Pulmonary artery endothelial cell (primary cell): ENCODE data around the gene BCAR1. TPM values are rescaled to one million over a fixed set of nuclear protein-coding genes. Genes with fewer than 3 reads are reported as not detected.
"Not testable (repeated sequence)": the region's sequence is repeated elsewhere in the genome, so short reads cannot be mapped to it uniquely, and the experiment has no call there.

ENCODE experiments used
- DNase-seq: peaks from one replicate; pipeline ENCODE4 v3.0.0-alpha.2; 2011; ENCODE audit warnings: low read depth, low spot score
- total RNA-seq: library from RNA; depleted of rRNA; stranded (reverse); fragments of >200 nt; gene quantifications from 2 replicates; pipeline ENCODE4 v1.2.3, GENCODE V29; 2014

Gene BCAR1
- total RNA-seq, 1 donor from 2014 or later = 118 TPM

GRCh38 chr16:75272097-75272551, 20.7 kb upstream of the BCAR1 start:
- no peak for DNase-seq

GRCh38 chr16:75271441-75272096, 20.1 kb upstream of the BCAR1 start:
- DNase-seq = no peak

- DNase-seq = not testable (repeated sequence)
Observed at GRCh38 chr16:75269358-75269757, 17.9 kb upstream of the BCAR1 start.

GRCh38 chr16:75267631-75268264, 16.3 kb upstream of the BCAR1 start:
- DNase-seq = no peak

- no peak for DNase-seq
Observed at GRCh38 chr16:75266738-75267630, 15.6 kb upstream of the BCAR1 start.

GRCh38 chr16:75265911-75266701, 14.7 kb upstream of the BCAR1 start:
- DNase-seq = no peak

- DNase-seq = no peak
Observed at GRCh38 chr16:75264999-75265910, 13.8 kb upstream of the BCAR1 start.

GRCh38 chr16:75264457-75264998, 13.1 kb upstream of the BCAR1 start:
- no peak for DNase-seq

GRCh38 chr16:75263963-75264445, 12.6 kb upstream of the BCAR1 start:
- DNase-seq = no peak

- no peak for DNase-seq
Observed at GRCh38 chr16:75263291-75263962, 12.0 kb upstream of the BCAR1 start.

- DNase-seq = no peak
Observed at GRCh38 chr16:75262800-75263127, 11.3 kb upstream of the BCAR1 start.

GRCh38 chr16:75262104-75262799, 10.8 kb upstream of the BCAR1 start:
- no peak for DNase-seq

GRCh38 chr16:75261590-75262078, 10.2 kb upstream of the BCAR1 start:
- DNase-seq = no peak

- DNase-seq = no peak
Observed at GRCh38 chr16:75260851-75261589, 9.6 kb upstream of the BCAR1 start.

- no peak for DNase-seq
Observed at GRCh38 chr16:75258807-75259141, 7.3 kb upstream of the BCAR1 start.

- DNase-seq = no peak
Observed at GRCh38 chr16:75257886-75258806, 6.7 kb upstream of the BCAR1 start.
